Karpas-422 (cell line): ENCODE measurements around the gene LSP1. TPM values are rescaled to one million over a fixed set of nuclear protein-coding genes. Genes with fewer than 3 reads are reported as not detected.

Experiments used
- DNase-seq: peaks from one replicate; pipeline ENCODE4 v3.0.0-alpha.2; 2015
- H2AFZ ChIP-seq: fragments of 200-600 bp; sonication (generic); 2 replicates; pipeline ENCODE4 v1.6.1; 2014; ENCODE audit warnings: antibody characterized with exemption, low read length, mixed read lengths
- H3K27ac ChIP-seq: fragments of 200-600 bp; sonication (generic); 2 replicates; pipeline ENCODE4 v1.5.1; 2014; ENCODE audit warnings: mild to moderate bottlenecking, low read length, moderate library complexity
- H3K27me3 ChIP-seq: fragments of 200-600 bp; sonication (generic); 2 replicates; pipeline ENCODE4 v1.6.1; 2014; ENCODE audit warnings: low read length, mixed read lengths
- H3K36me3 ChIP-seq: fragments of 200-600 bp; sonication (generic); 2 replicates; pipeline ENCODE4 v1.6.1; 2014; ENCODE audit warnings: low read length, mixed read lengths; ENCODE audit not compliant: insufficient read depth
- H3K4me1 ChIP-seq: fragments of 200-600 bp; sonication (generic); 2 replicates; pipeline ENCODE4 v1.6.1; 2014; ENCODE audit warnings: mild to moderate bottlenecking, low read length, mixed read lengths
- H3K4me2 ChIP-seq: fragments of 200-600 bp; sonication (generic); 2 replicates; pipeline ENCODE4 v1.6.1; 2014; ENCODE audit warnings: low read length, low read depth, mild to moderate bottlenecking; ENCODE audit not compliant: poor library complexity, severe bottlenecking
- H3K4me3 ChIP-seq: fragments of 200-600 bp; sonication (generic); 2 replicates; pipeline ENCODE4 v1.5.1; 2014; ENCODE audit warnings: mild to moderate bottlenecking, antibody characterized with exemption, low read length, mixed read lengths
- H3K79me2 ChIP-seq: fragments of 200-600 bp; sonication (generic); 2 replicates; pipeline ENCODE4 v1.6.1; 2014; ENCODE audit warnings: mild to moderate bottlenecking, low read length, mixed read lengths
- H3K9ac ChIP-seq: fragments of 200-600 bp; sonication (generic); 2 replicates; pipeline ENCODE4 v1.6.0; 2014; ENCODE audit warnings: low read length
- H3K9me2 ChIP-seq: fragments of 200-600 bp; sonication (generic), shearing (Covaris generic); replicated peaks from 2 replicates; pipeline ENCODE4 v1.6.0; 2014; ENCODE audit warnings: mild to moderate bottlenecking, low read length, moderate library complexity; ENCODE audit not compliant: insufficient read depth
- H3K9me3 ChIP-seq: fragments of 300-700, 200-600 bp; sonication (generic); 2 replicates; pipeline ENCODE4 v1.6.1; 2014; ENCODE audit warnings: low read length, mixed read lengths
- H4K20me1 ChIP-seq: fragments of 200-600 bp; sonication (generic); 2 replicates; pipeline ENCODE4 v1.6.1; 2014; ENCODE audit warnings: mild to moderate bottlenecking, antibody characterized with exemption, low read length, low read depth; ENCODE audit not compliant: insufficient read depth
- total RNA-seq: library from RNA; depleted of rRNA; stranded (reverse); fragments of >200 nt; shearing (Covaris generic); gene quantifications from 2 replicates; pipeline ENCODE4 v1.2.3, GENCODE V29; 2014; ENCODE audit warnings: low replicate concordance

The LSP1 gene
- total RNA-seq, 1 experiment from 2014 or later: 46.9 TPM

DNA sequence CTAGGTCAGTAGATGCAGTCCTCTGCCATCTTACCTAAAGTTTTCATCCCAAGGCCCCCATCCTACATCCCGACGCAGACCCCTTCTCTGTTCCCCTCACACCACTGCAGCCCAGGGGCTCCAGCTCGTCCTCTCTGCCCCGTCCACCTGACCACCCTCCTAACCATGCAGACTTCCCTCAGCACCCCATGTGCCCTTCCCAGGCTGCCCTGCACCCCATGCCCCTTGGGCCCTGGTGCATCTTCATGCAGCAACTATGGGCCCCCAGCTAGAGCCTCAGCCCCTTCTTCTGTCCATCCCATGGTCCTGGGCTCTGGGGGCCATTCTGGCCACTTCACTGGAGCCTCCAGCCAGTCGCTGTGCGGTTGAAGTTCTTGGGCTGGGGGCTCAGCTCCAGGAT lies 35.9 kb downstream of the LSP1 start:
- Histone ChIP-seq H3K36me3 (no peaks in the 10 kb centered on the region), H2AFZ (no peak overlapping the region), H3K27me3 (no peaks in the 10 kb centered on the region), H3K4me3 (no peak overlapping the region), H3K79me2 (no peaks in the 10 kb centered on the region), H3K9me2 (no peaks in the 10 kb centered on the region), H3K9ac (no peak overlapping the region), H3K4me1 (no peaks in the 10 kb centered on the region), H3K9me3 (no peaks in the 10 kb centered on the region), H4K20me1 (no peaks in the 10 kb centered on the region), H3K27ac (no peak overlapping the region), H3K4me2 (no peak overlapping the region)
- DNase-seq: no peak

DNA sequence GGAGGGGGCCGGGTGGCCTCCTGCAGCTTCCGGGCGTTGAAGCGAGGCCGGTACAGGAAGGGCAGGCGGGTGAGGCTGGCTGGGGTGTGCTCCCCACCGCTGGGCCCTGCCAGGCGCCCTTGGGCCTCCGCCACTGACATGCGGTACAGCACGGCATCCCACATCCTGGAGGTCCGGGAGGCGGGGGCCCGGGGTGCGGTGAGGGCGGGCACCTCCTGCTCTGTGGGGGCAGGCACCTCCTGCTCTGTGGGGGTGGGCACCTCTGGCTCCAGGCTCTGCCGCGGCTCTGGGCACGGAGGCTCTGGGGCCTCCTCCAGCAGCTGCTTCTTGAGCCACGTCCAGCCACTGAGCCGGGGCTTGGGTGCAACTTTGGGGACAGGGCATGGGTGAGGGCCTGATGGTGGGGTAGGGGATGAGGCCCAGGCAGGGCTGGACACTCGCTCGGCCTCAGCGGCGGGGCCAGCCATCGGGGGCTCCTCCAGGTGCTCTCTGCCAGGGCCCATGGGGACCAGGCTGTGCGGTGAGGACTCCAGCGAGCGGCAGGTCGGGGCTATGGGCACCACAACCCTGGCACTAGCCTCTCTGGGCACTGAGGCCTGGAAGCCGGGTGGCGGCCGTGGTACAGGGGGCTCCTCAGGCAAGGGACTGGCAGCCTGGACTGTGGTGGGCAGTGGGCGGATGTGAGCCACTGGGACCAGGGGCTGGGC lies 36.5 kb downstream of the LSP1 start:
- no peaks in the 10 kb centered on the region for H3K9me3 ChIP-seq
- H3K9ac ChIP-seq: no peak overlapping the region
- H3K4me3 ChIP-seq: no peak overlapping the region
- DNase-seq: no peak
- H3K27ac ChIP-seq: no peak overlapping the region
- no peak overlapping the region for H2AFZ ChIP-seq
- no peaks in the 10 kb centered on the region for H3K36me3 ChIP-seq
- no peaks in the 10 kb centered on the region for H3K4me1 ChIP-seq
- no peaks in the 10 kb centered on the region for H4K20me1 ChIP-seq
- no peak overlapping the region for H3K4me2 ChIP-seq
- H3K9me2 ChIP-seq: no peaks in the 10 kb centered on the region
- H3K27me3 ChIP-seq: no peaks in the 10 kb centered on the region
- H3K79me2 ChIP-seq: no peaks in the 10 kb centered on the region

DNA sequence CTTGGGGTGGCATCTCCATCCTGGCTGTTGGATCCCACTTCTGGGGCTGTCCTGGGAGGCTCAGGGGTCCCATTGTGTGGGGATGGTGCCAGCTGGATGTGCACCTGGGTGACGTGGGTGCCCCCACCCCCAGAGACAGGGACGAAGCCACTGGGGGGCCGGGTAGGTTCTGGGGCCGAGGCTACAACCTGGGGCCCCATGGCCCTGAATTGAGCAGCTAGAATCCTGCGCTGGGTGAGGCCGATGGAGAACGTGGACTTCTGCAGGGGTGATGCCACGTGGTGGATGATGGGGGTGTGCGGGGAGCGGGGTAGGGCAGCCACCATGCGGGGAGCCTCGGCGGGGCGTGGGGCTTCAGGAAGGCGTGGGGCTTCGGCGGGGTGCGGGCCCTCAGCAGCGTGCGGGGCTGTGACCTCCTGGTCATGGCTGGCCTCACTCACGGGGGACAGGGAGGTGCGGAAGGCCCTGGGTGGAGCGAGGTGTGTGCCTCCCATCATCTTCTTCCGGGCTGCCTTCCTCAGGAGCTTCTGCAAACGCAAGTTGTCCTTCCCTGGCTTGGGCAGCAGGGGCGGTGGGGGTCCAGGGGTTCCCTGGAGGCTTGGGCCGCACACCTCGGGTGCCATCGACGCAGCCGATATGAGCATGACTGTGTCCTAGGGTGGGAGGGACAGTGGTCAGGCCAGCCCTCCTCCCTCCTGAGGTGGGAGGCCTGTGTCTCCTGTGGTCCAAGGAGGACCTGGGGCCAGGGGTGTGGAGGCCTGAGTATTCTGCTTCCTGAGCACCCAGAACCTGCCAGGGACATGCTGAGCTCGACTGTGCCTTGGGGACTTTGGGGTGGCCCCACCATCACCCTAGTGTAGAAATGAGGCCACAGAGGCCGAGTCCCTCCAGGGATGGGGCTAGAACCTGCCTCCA lies 37.3 kb downstream of the LSP1 start:
- no peak for DNase-seq
- no peak overlapping the region for H3K4me3 ChIP-seq
- no peak overlapping the region for H2AFZ ChIP-seq
- H3K4me2 ChIP-seq: no peak overlapping the region
- no peak overlapping the region for H3K9ac ChIP-seq
- H3K27me3 ChIP-seq: no peaks in the 10 kb centered on the region
- H4K20me1 ChIP-seq: no peaks in the 10 kb centered on the region
- H3K79me2 ChIP-seq: no peaks in the 10 kb centered on the region
- no peaks in the 10 kb centered on the region for H3K36me3 ChIP-seq
- H3K9me2 ChIP-seq: no peaks in the 10 kb centered on the region
- no peaks in the 10 kb centered on the region for H3K4me1 ChIP-seq
- no peak overlapping the region for H3K27ac ChIP-seq
- no peaks in the 10 kb centered on the region for H3K9me3 ChIP-seq

DNA sequence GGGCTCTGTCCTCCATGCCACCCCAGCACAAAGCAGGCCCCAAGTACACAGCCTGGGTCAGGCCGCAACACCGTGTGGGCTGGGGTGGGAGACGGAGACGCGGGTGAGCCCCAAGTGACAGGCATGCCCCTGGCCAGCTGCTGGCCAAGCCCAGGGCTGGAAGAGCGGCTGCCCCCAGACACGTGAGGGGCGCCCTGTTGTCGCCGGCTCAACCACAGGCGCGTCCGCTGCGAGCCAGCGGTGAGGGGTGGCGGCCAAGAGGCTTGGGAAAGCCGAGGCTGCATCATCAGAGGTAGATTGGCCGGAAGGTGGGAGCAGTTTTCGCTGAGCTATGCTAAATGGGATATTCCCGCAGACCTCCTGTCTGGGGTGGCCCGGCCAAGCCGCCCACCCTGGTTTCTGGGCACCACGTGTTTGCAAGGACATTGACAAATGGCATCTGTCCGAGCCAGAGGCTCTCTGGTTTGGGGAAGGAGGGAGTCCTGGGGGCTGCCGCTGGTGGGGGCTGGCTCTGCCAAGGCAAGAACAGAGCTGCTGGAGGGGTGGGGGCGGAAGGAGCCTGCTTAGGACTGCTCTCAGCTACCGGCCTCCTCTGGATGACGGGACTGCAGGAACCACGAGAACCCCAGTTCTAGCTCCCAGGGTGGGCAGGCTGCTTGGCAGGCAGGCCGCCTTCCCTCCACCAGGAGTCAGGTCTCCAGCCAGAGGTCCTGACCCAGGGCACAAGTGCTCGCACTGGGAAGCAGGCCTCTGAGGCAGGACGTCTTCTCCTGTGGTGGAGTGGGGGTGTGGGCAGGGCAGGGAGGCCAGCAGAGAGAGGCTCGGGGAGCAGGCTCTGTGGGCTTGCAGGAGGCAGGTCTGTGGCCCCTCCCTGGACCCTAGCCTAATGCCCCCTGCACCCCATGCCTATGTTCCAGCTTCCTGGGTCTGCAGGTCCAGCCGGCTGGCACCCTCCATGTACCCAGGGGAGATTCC lies 38.3 kb downstream of the LSP1 start:
- H3K9me3 ChIP-seq: no peaks in the 10 kb centered on the region
- H2AFZ ChIP-seq: no peak overlapping the region
- no peaks in the 10 kb centered on the region for H4K20me1 ChIP-seq
- no peaks in the 10 kb centered on the region for H3K9me2 ChIP-seq
- H3K27ac ChIP-seq: no peak overlapping the region
- no peaks in the 10 kb centered on the region for H3K36me3 ChIP-seq
- H3K79me2 ChIP-seq: no peaks in the 10 kb centered on the region
- H3K4me2 ChIP-seq: no peak overlapping the region
- no peak for DNase-seq
- H3K4me1 ChIP-seq: no peaks in the 10 kb centered on the region
- no peaks in the 10 kb centered on the region for H3K27me3 ChIP-seq
- no peak overlapping the region for H3K4me3 ChIP-seq
- H3K9ac ChIP-seq: no peak overlapping the region

DNA sequence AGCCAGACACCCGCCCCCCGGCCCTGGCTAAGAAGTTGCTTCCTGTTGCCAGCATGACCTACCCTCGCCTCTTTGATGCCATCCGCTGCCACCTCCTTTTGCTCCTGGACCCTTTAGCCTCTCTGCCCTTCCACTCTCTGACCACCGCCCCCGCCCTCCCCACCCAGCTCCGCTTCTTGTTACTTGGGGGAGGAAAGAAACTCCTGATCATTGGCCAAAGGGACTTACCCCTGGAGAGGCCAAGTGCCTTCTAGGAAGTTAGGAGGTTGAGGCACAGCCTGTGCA lies 38.9 kb downstream of the LSP1 start, which contains the start of gene PRR33:
Gene PRR33 (minus strand): TSS at position 65 of the 285 bp plus-strand sequence. CDS start 1,311 bp downstream, outside the sequence.
- Histone ChIP-seq H3K9ac (no peak within 1 kb of the TSS), H3K36me3 (no peaks in the 10 kb centered on the region), H2AFZ (no peak within 1 kb of the TSS), H3K4me3 (no peak within 1 kb of the TSS), H3K79me2 (no peaks in the 10 kb centered on the region), H4K20me1 (no peaks in the 10 kb centered on the region), H3K27ac (no peak within 1 kb of the TSS), H3K9me3 (no peaks in the 10 kb centered on the region), H3K4me1 (no peaks in the 10 kb centered on the region), H3K4me2 (no peak within 1 kb of the TSS), H3K9me2 (no peaks in the 10 kb centered on the region), H3K27me3 (no peaks in the 10 kb centered on the region)
- no peak for DNase-seq

DNA sequence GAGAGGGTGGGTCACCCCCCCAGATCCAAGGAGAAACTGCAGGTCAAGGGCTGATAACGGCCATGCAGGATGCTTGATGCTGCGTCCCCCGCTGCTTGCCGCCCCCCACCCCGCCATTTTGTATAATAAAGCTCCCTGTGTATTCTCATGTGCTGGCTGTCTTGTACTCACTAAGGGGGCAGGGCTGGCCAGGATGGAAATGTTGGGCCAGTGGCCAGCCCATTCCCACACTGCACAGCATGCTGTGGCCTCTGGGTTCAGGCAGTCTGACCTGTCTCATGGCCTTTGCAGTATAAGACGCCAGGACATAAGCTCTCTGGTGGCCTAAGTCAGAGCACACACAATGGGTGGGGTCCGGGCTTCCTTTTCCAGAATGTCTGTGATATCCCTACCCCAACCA lies 39.2 kb downstream of the LSP1 start:
- no peaks in the 10 kb centered on the region for H3K79me2 ChIP-seq
- no peak for DNase-seq
- H3K27me3 ChIP-seq: no peaks in the 10 kb centered on the region
- no peaks in the 10 kb centered on the region for H3K4me1 ChIP-seq
- no peak overlapping the region for H3K4me2 ChIP-seq
- H3K9ac ChIP-seq: no peak overlapping the region
- H3K9me2 ChIP-seq: no peaks in the 10 kb centered on the region
- no peak overlapping the region for H3K4me3 ChIP-seq
- H4K20me1 ChIP-seq: no peaks in the 10 kb centered on the region
- H3K27ac ChIP-seq: no peak overlapping the region
- no peaks in the 10 kb centered on the region for H3K9me3 ChIP-seq
- no peak overlapping the region for H2AFZ ChIP-seq
- H3K36me3 ChIP-seq: no peaks in the 10 kb centered on the region

DNA sequence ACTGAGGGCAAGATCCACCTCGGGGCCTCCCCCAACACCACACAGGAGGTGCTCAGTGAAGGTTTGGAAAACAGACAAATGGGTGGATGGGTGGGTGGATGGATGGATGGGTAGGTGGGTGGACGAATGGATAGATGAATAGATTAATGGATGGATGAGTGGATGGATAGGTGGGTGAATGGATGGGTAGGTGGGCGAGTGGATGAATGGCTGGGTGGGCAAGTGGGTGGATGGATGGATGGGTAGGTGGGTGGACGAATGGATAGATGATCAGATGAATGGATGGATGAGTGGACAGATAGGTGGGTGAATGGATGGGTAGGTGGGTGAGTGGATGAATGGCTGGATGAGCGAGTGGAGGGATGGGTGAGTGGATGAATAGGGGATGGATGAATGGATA lies 39.7 kb downstream of the LSP1 start:
- H3K4me2 ChIP-seq: no peak overlapping the region
- no peak overlapping the region for H3K9ac ChIP-seq
- H3K36me3 ChIP-seq: no peaks in the 10 kb centered on the region
- no peak overlapping the region for H2AFZ ChIP-seq
- no peak overlapping the region for H3K4me3 ChIP-seq
- no peaks in the 10 kb centered on the region for H4K20me1 ChIP-seq
- H3K27ac ChIP-seq: no peak overlapping the region
- no peaks in the 10 kb centered on the region for H3K4me1 ChIP-seq
- no peaks in the 10 kb centered on the region for H3K9me3 ChIP-seq
- DNase-seq: no peak
- H3K79me2 ChIP-seq: no peaks in the 10 kb centered on the region
- H3K9me2 ChIP-seq: no peaks in the 10 kb centered on the region
- no peaks in the 10 kb centered on the region for H3K27me3 ChIP-seq
